ENCODE data around the gene NBPF12. TPM values are rescaled to one million over a fixed set of nuclear protein-coding genes. Genes with fewer than 3 reads are reported as not detected.
"Not testable (repeated sequence)": the region's sequence is repeated elsewhere in the genome, so short reads cannot be mapped to it uniquely, and the experiment has no call there.

Gene NBPF12
- total RNA-seq, 1 donor from 2014 or later = 2.5 TPM

DNA sequence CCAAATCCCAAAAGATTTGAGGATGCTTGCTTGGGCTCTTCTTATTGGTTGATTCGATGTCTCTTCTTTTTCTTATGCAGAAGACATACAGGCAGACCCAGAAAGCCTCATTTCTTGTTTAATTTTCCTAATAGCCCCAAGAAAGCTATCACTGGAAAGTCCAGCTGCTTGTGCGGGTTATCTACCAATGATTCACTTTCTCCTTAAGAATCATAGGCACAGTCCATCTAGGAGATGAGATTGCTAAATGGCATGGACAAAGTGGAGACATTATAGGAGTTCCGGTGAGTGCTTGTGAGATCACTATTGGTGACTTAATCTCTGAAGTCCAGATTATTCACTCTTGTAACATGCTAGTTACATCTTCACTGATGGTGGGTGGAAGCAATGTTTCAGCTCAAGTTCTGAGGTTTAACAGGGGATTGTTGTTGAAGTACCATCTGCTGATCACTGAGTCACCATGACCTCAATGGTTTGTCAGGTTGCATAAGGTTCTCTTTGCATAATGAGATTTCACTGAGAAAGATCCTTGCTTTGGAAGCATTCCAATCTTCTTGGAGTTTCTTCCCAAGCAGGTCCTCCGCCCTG is 92.0 kb downstream of the NBPF12 start:
- DNase-seq; intact Hi-C loops (cut with micrococcal nuclease); H3K36me3 ChIP-seq; H3K4me3 ChIP-seq; H3K4me1 ChIP-seq; H3K27ac ChIP-seq (replicated peaks); H3K9me3 ChIP-seq (replicated peaks): not testable (repeated sequence)
- peaks cover 55% of the 10 kb centered on the region for H3K27me3 ChIP-seq (ENCODE audit: low read depth)

DNA sequence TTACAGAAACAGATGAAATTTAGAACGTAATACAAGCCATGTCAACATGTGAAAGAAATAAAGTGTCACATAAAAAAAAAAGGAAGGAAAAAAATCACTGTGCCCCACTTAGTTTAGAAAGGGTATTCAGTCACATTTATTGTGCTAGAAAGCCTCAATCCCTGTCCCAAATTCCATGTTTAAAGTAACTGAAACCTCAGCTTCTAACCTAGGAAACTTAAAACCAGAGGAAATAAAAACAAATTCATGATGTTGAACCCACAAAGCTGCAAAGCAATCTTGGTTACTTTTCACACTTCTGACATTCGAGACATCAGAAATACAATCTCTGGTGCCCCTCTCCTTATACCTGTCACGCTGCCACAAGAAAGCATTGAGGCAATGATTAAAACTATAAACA is 101.8 kb downstream of the NBPF12 start:
- Histone ChIP-seq H3K27ac (replicated peaks) (no peak overlapping the region), H3K4me3 (no peak overlapping the region), H3K36me3 (no peaks in the 10 kb centered on the region), H3K27me3 (ENCODE audit: low read depth) (peaks cover 40% of the 10 kb centered on the region), H3K9me3 (replicated peaks) (no peaks in the 10 kb centered on the region), H3K4me1 (no peaks in the 10 kb centered on the region)
- no peak for DNase-seq
- intact Hi-C loops (cut with micrococcal nuclease) = no loop called here
- TF ChIP-seq CTCF (IDR thresholded peaks at IDR 0.05; ENCODE audit: borderline replicate concordance) = no peak

- H3K4me3 ChIP-seq; DNase-seq; H3K4me1 ChIP-seq; H3K36me3 ChIP-seq; intact Hi-C loops (cut with micrococcal nuclease); H3K27ac ChIP-seq (replicated peaks); H3K9me3 ChIP-seq (replicated peaks): not testable (repeated sequence)
- peaks cover 32% of the 10 kb centered on the region for H3K27me3 ChIP-seq (ENCODE audit: low read depth)
Observed at GRCh38 chr1:147042891-147043290, 104.8 kb downstream of the NBPF12 start.

- H3K4me1 ChIP-seq; H3K4me3 ChIP-seq; H3K27ac ChIP-seq (replicated peaks); H3K36me3 ChIP-seq; H3K9me3 ChIP-seq (replicated peaks); DNase-seq; intact Hi-C loops (cut with micrococcal nuclease): not testable (repeated sequence)
- peaks cover 32% of the 10 kb centered on the region for H3K27me3 ChIP-seq (ENCODE audit: low read depth)
Observed at GRCh38 chr1:147044511-147044910, 106.4 kb downstream of the NBPF12 start.

Other genes with a start within 250 kb of the NBPF12 start
- gene PRKAB2, start 234.1 kb downstream of the NBPF12 start, total RNA-seq = 37.8 TPM